Suprapubic skin (tissue), 4 donors: ENCODE data around the gene MRPL1.

Experiments
- CTCF ChIP-seq, 2 donors: fragments of 200-600 bp in 1 of 2; fragments of 450-650 bp in 1 of 2; sonication (generic) in 1 of 2; IDR thresholded peaks; one replicate each; pipeline ENCODE4 v1.5.1; 2016 to 2019; ENCODE audit warnings: antibody characterized with exemption in 2 of 2, mild to moderate bottlenecking in 1 of 2, moderate library complexity in 1 of 2
- EP300 ChIP-seq: sonication (generic); formaldehyde crosslinking; IDR thresholded peaks from one replicate; pipeline ENCODE4 v1.6.1; 2017; ENCODE audit warnings: antibody characterized with exemption
- POLR2A ChIP-seq, 2 donors: fragments of 450-650 bp; IDR thresholded peaks; one replicate each; pipeline ENCODE4 v1.6.1; 2017; ENCODE audit warnings: antibody characterized with exemption in 2 of 2, mild to moderate bottlenecking in 2 of 2, moderate library complexity in 2 of 2
- POLR2AphosphoS5 ChIP-seq, 3 donors: sonication (generic); formaldehyde crosslinking; IDR thresholded peaks; one replicate each; pipeline ENCODE4 v1.6.1; 2017; ENCODE audit warnings: antibody characterized with exemption in 3 of 3

DNA sequence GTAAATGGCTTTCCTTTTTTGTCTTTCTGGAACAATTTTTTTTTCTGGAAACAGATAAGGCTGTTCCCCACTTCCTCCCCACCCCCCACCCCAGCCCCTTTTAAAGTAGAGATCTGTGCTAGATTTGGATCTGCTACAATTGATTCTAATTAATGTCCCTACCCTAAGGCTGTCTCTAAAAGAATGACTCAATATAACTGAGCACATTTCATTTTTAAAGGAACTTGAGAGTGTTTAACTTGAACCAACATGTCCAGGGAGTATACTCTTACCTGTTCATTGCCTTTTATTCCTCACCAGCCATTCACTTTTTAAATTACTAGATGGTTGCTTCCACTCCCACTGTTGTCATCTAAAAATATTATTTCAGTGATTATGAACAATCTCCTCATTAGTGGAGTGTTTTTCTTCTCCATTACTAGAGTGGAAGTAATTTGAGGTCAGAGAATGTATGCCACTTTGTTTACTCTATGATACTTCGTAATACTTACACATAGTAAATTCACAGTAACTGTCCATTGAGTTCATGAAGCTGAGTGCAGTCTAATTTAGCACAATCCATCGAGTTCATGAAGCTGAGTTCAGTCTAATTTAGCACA lies 29.4 kb upstream of the MRPL1 start:
- TF ChIP-seq CTCF (IDR thresholded peaks at IDR 0.05), result no peak
- TF ChIP-seq POLR2AphosphoS5 (IDR thresholded peaks at IDR 0.05), result no peak
- no peak for TF ChIP-seq EP300
- TF ChIP-seq POLR2A (IDR thresholded peaks at IDR 0.05), result no peak
